Cardiac muscle cell (in vitro differentiated cells and primary cell): ENCODE results near the gene DNMT3B. TPM values are rescaled to one million over a fixed set of nuclear protein-coding genes. Genes with fewer than 3 reads are reported as not detected.
"Not testable (repeated sequence)": the region's sequence is repeated elsewhere in the genome, so short reads cannot be mapped to it uniquely, and the experiment has no call there.

Experiments used
- DNase-seq, 2 donors: peaks; one replicate each; pipeline versions ENCODE4 v3.0.0 to v3.0.0-alpha.2; 2010 to 2017; ENCODE audit warnings: low read depth in 1 of 2, low spot score in 1 of 2
- H3K27ac ChIP-seq: fragments of 200-600 bp; sonication (generic); 2 replicates; pipeline ENCODE4 v1.5.1; 2016
- H3K27me3 ChIP-seq: fragments of 200-600 bp; sonication (generic); 2 replicates; pipeline ENCODE4 v1.6.0; 2016; ENCODE audit warnings: control low read depth
- H3K36me3 ChIP-seq: fragments of 200-600 bp; sonication (generic); 2 replicates; pipeline ENCODE4 v1.5.1; 2016; ENCODE audit warnings: control low read depth
- H3K4me1 ChIP-seq: fragments of 200-600 bp; sonication (generic); 2 replicates; pipeline ENCODE4 v1.8.1; 2017; ENCODE audit warnings: low read depth, mild to moderate bottlenecking, mixed run types
- H3K4me3 ChIP-seq: fragments of 200-600 bp; sonication (generic); 2 replicates; pipeline ENCODE4 v1.5.1; 2016; ENCODE audit warnings: mild to moderate bottlenecking
- H3K9me3 ChIP-seq: fragments of 200-600 bp; sonication (generic); 2 replicates; pipeline ENCODE4 v1.5.1; 2017; ENCODE audit warnings: low read depth, mild to moderate bottlenecking, control low read depth
- CTCF ChIP-seq: IDR thresholded peaks from 2 replicates; pipeline ENCODE4 v1.5.1; 2012; ENCODE audit warnings: low read depth, mild to moderate bottlenecking, low read length
- polyA plus RNA-seq: library from polyadenylated mRNA; unstranded; fragments of >200 nt; fragmentation: Nextera tagmentation; extraction: Ambion mirVana; gene quantifications from 2 replicates; pipeline ENCODE4 v1.2.1, GENCODE V29; 2016
- total RNA-seq: library from RNA; depleted of rRNA; stranded (reverse); fragments of >200 nt; gene quantifications from 2 replicates; pipeline ENCODE4 v1.2.3, GENCODE V29; 2016

DNMT3B gene
- 11.9 and 24.3 TPM in 2 replicates for total RNA-seq
- 10.2 and 14.8 TPM in 2 replicates for polyA plus RNA-seq

GRCh38 chr20:32761831-32762753 lies at the start of gene DNMT3B:
Gene DNMT3B, plus strand, starts transcription at chr20:32762385. Its CDS starts 17,939 bp downstream, at chr20:32780324.
- peaks cover 10% of the 10 kb centered on the region for H3K4me1 ChIP-seq
- peak within 1 kb of the TSS; percentile 90 for H3K4me3 ChIP-seq
- H3K36me3 ChIP-seq, result no peaks in the 10 kb centered on the region
- no peak within 1 kb of the TSS for H3K27ac ChIP-seq
- peak; percentile 81 to 87 for DNase-seq
- H3K9me3 ChIP-seq, result no peaks in the 10 kb centered on the region
- no peaks in the 10 kb centered on the region for H3K27me3 ChIP-seq
- no peak for TF ChIP-seq CTCF

- DNase-seq, result peak in 1 of 2 donors; percentile 29
- no peak for TF ChIP-seq CTCF
- Histone ChIP-seq H3K36me3 (peaks cover 2% of the 10 kb centered on the region), H3K27ac (no peak overlapping the region), H3K27me3 (no peaks in the 10 kb centered on the region), H3K4me1 (no peaks in the 10 kb centered on the region), H3K4me3 (no peak overlapping the region), H3K9me3 (no peaks in the 10 kb centered on the region)
Measured at GRCh38 chr20:32718749-32719348, 43.3 kb upstream of the DNMT3B start.

GRCh38 chr20:32727683-32728082 lies 34.5 kb upstream of the DNMT3B start:
- TF ChIP-seq CTCF, result no peak
- peak overlapping the region; percentile 26 for H3K27ac ChIP-seq

GRCh38 chr20:32728435-32728834 lies 33.8 kb upstream of the DNMT3B start:
- H3K36me3 ChIP-seq, H3K27ac ChIP-seq, DNase-seq, H3K4me3 ChIP-seq, H3K4me1 ChIP-seq, H3K9me3 ChIP-seq, H3K27me3 ChIP-seq: not testable (repeated sequence)

More at GRCh38 chr20:32727683-32728082, 34.5 kb upstream of the DNMT3B start:
- peak in 1 of 2 donors; percentile 74 for DNase-seq
- Histone ChIP-seq H3K36me3 (peaks cover 2% of the 10 kb centered on the region), H3K27me3 (no peaks in the 10 kb centered on the region), H3K4me3 (no peak overlapping the region), H3K9me3 (no peaks in the 10 kb centered on the region), H3K4me1 (peaks cover 6% of the 10 kb centered on the region)

GRCh38 chr20:32729334-32729733 lies 32.9 kb upstream of the DNMT3B start:
- H3K27ac ChIP-seq, H3K4me3 ChIP-seq, H3K27me3 ChIP-seq, DNase-seq, H3K4me1 ChIP-seq, H3K9me3 ChIP-seq, H3K36me3 ChIP-seq: not testable (repeated sequence)

GRCh38 chr20:32731882-32732266 lies 30.3 kb upstream of the DNMT3B start:
- no peaks in the 10 kb centered on the region for H3K36me3 ChIP-seq
- DNase-seq, result peak in 1 of 2 donors; percentile 42
- no peak for TF ChIP-seq CTCF
- peak overlapping the region; percentile 71 for H3K27ac ChIP-seq
- peaks cover 6% of the 10 kb centered on the region for H3K4me1 ChIP-seq
- no peaks in the 10 kb centered on the region for H3K9me3 ChIP-seq
- no peak overlapping the region for H3K4me3 ChIP-seq
- no peaks in the 10 kb centered on the region for H3K27me3 ChIP-seq
